Measurements from ENCODE around the gene HMGN3.

The HMGN3 gene

DNA sequence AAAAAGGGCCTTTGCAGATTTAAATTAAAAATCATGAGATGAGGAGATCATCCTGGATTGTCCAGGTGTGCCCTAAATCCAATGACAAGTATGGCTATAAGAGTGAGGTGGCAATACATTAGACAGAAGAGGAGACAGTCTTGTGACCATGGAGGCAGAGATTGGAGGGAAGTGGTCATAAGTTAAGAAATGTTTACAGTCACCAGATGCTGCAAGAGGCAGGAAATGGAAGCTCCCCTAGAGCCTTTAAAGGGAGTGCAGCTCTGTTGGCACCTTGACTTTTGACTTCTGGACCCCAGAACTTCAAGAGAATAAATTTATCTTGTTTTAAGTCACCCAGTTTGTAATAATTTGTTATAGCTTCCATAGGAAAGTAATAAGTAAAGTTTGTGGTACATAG is 61.1 kb downstream of the HMGN3 start:
- DNase-seq: no peak

DNA sequence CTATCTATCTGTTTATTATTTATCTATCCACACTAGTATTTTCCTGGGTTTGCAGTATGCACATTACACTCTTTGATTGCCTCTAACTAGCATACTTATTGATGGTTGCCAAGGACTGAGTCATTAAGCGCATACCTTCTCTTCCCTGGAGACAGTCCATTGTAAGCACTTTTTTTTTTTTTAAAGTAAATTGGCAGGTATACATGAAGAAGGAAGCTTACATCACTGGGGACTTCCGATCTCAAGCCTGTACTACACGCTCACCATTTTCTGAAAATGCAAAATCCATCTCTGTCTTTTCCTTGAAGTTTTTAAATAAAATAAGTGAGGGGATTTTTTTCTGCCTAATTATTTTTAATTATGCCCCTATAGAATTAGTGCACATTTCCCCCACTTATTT is 63.5 kb downstream of the HMGN3 start:
- DNase-seq: peak; percentile 79

DNA sequence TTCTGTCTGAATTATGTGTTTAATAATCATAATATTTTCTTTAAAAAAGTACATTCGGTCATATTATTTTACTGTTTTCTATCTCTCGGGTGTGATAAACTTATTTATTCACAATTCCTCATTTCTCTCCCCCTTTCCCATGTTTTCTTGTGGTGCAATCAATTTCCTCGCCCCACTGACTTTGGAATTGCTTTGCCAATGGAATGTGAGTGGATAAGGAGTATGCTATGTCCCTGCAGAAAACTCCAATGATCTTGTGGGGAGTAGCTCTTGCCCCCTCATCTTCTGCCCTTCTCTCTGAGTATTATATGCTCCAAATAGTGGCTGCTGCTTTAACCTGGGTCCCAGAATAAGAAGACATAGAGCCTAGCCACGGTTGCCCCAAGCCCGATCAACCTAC is 64.1 kb downstream of the HMGN3 start:
- no peak for DNase-seq

DNA sequence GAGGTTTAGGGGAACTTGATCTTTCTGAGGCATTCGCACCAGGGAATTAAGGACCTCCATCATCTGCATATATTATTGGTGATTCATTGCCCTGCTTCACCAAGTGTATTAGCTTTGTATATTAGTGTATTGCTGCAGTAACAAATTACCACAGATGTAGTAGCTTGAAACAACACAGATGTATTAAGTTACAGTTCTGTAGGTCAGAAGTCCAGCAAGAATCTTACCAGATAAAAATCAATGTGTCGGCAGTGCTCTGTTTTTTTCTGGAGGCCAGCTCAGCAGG is 65.8 kb downstream of the HMGN3 start:
- DNase-seq: no peak

DNA sequence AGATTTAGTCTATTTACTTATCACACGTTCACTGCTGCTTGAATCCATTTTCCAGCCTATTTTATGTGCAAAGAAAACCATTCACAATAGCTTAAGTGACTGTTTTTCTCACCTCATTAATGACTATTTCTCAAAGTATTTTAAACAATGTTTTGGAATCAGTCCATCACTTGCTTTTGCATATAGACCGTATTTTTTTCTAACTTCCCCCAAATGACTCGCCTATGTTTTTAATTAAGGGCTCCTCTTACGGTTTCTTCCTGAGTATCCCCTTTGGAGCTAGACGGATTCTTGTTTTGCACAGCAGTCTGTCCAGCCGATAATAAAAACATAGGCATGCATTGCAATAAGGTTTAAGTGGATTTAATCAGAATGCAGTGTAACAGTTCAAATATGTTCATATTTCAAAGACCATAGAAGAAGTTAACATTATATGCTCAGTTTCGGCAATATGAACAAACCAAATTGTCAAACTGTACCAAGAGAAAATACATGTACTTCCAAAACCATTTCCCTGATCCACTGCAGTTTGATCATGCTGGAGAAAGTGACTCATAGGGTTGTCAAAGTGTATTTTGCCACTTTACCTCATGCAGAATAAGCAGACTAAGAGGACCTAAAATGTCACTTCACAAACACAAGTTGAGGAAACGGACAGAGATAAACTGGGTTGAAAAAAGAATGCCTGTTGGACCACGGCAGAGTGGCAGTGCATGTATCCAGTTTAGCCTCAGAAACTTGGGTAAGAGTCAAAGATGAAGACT is 66.4 kb downstream of the HMGN3 start:
- no peak for DNase-seq

DNA sequence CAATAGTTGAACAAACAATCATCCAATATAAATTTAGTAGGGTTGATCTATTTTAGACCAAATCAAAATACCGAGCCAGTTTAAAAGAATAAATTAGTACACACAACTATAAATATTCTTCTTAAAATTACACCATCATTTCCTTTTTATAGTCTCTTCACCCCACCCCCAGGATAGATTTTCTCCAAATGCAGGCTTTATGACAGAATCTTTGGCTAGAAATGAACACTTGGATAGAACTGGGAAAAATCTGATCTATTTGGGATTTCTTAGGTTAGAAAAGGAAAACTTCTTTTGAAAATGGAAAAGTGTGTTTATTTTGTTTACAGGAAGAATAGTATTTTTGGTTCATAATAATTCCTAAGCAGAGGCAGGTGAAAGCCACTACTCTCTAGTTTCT is 74.6 kb downstream of the HMGN3 start:
- DNase-seq: no peak

DNA sequence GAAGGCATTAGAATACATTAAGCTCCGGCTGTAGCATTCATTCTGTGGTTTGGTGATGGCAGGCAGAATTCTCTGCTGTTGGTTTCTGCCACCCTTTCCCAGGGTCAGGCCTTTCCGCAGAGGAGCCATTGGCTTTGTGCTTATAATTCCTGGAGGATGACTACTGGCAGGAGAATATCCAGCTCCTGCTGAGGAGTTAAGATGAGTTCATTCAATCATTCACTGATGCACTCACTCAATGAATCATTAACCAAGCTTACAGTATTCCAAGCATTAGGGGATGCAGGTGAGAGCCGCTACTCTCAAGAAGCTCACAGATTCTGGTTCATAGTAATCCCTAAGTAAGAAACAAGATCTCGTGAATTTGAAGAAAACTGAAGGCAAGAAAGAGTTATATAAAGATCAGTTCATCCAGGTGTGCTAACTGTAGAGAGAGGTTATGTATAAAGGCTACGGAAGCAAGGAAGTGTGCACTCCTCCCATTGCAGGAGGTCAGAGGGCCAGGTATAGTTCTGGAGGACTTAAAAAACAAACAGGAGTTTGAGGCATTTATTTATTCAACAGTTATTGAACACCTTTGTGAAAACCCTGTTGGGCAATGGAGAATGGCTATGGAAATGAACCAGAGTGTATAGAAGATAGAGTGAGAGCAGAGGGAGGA is 75.5 kb downstream of the HMGN3 start:
- DNase-seq: no peak

DNA sequence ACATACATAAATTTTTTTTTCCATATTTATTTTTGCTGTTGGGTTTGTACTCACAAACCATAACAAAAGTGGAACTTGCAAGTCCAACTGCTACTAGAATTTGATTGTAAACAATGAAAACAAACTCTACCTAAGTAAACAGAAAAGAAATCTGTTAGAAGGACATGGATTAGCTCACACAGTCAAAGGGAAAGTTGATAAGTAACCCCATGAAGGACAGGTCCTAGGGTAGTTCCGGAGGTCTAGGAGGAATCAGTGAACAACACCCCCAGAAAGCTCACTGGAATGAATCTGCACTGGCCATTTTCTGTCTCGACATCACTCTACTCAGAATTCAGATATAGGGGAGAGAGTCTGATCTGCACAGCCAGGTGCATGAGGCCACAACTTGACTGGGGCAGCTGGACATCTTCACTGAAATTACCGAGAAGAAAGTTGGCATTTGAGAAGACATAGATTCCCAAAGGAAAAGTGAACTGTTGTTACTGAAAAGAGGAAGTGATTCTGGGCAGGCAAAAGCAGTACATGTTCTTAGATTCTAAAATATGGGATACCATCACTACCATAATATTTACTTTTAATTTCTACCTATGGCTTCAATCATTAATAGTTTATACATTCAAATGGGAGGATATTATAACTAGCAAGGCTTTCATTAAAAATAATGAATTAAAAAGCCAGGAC is 76.4 kb downstream of the HMGN3 start:
- DNase-seq: no peak

DNA sequence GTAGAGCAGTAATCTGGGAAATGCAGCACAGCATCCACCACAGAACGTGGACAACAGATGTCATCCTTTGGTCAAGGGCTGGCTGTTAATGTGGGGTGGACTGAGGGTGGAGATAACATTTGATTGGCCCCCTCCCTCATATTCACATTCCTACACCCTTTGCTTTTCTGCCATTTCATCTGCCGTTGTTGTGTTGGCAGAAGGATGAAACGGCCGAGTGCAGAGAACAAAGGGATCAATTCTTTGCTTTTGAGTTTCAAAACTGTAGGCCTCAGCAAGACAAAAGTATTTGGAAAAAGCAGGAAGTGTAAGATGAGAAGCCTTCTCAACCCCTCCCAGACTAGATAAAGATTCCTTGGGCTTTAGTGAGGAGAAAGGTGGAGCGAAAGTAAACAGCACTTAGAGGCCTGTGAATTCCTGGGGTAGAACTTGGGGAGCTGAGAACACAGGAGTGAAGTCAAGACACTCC is 82.2 kb downstream of the HMGN3 start:
- no peak for DNase-seq
